Stimulated activated CD4-positive, alpha-beta T cell treated with anti-CD3 and anti-CD28 coated beads, Interleukin-12 subunit alpha, Interleukin-12 subunit beta, amount 100 ng/mL, for 4 hours (primary cell): ENCODE data around the gene SOHLH1.

Experiments used
- DNase-seq: peaks from one replicate; pipeline ENCODE4 v3.0.0-alpha.2; 2020

SOHLH1 gene

GRCh38 chr9:135699440-135699839 is at the start of gene SOHLH1:
TSS of gene SOHLH1 (minus strand) at chr9:135699481. CDS start at chr9:135699467, 14 bp downstream.
- no peak for DNase-seq

GRCh38 chr9:135748676-135749075 is 49.4 kb upstream of the SOHLH1 start:
- no peak for DNase-seq

GRCh38 chr9:135747311-135747710 is 48.0 kb upstream of the SOHLH1 start:
- DNase-seq, result no peak

- no peak for DNase-seq
These were observed 47.3 kb upstream of the SOHLH1 start for GRCh38 chr9:135746565-135746964.

GRCh38 chr9:135745686-135746324 is 46.5 kb upstream of the SOHLH1 start:
- DNase-seq, result no peak

- no peak for DNase-seq
These were observed 45.9 kb upstream of the SOHLH1 start for GRCh38 chr9:135745189-135745588.

- DNase-seq, result no peak
These were observed 45.2 kb upstream of the SOHLH1 start for GRCh38 chr9:135744333-135745070.

- DNase-seq, result no peak
These were observed 44.5 kb upstream of the SOHLH1 start for GRCh38 chr9:135743546-135744332.

- no peak for DNase-seq
These were observed 43.7 kb upstream of the SOHLH1 start for GRCh38 chr9:135743021-135743420.

GRCh38 chr9:135741276-135742219 is 42.3 kb upstream of the SOHLH1 start:
- no peak for DNase-seq

- DNase-seq, result no peak
These were observed 40.3 kb upstream of the SOHLH1 start for GRCh38 chr9:135739271-135740220.

GRCh38 chr9:135737840-135738521 is 38.7 kb upstream of the SOHLH1 start:
- DNase-seq, result no peak

GRCh38 chr9:135736979-135737839 is 37.9 kb upstream of the SOHLH1 start:
- no peak for DNase-seq

- no peak for DNase-seq
These were observed 37.1 kb upstream of the SOHLH1 start for GRCh38 chr9:135736272-135736978.

GRCh38 chr9:135734616-135735144 is 35.4 kb upstream of the SOHLH1 start:
- DNase-seq, result no peak

GRCh38 chr9:135732569-135733257 is 33.4 kb upstream of the SOHLH1 start:
- no peak for DNase-seq

- no peak for DNase-seq
These were observed 32.2 kb upstream of the SOHLH1 start for GRCh38 chr9:135731454-135731853.

- no peak for DNase-seq
These were observed 30.2 kb upstream of the SOHLH1 start for GRCh38 chr9:135729480-135729879.
